HEK293 (cell line): ENCODE results near the gene BCL2L13.

Experiments
- CTCF ChIA-PET: fragments of 350-600 bp; formaldehyde crosslinking; extraction: SDS; loops from one replicate; lab custom pipeline; 2021; ENCODE audit warnings: antibody characterized with exemption; lab: Yijun Ruan, JAX
- POLR2A ChIA-PET: fragments of 300-600 bp; formaldehyde crosslinking; extraction: SDS; loops from one replicate; lab custom pipeline; 2020; ENCODE audit warnings: antibody characterized with exemption, inconsistent platforms; lab: Yijun Ruan, JAX
- H3K27ac ChIP-seq: fragments of 200-500 bp; sonication (Bioruptor generic); 2 replicates; pipeline ENCODE4 v1.5.1; 2014; ENCODE audit warnings: low read depth, low read length, control low read depth, inconsistent platforms; ENCODE audit errors: extremely low read depth
- H3K36me3 ChIP-seq, 2 experiments: fragments of 200-500 bp in 1 of 2; sonication (Bioruptor generic) in 1 of 2; 1 replicate in 1 of 2; 2 replicates in 1 of 2; pipeline ENCODE4 v1.5.1; 2014 to 2017; ENCODE audit warnings: inconsistent platforms in 2 of 2, low read length in 2 of 2; ENCODE audit not compliant: control insufficient read depth in 2 of 2, insufficient read depth in 1 of 2
- H3K4me1 ChIP-seq: fragments of 200-500 bp; sonication (Bioruptor generic); 2 replicates; pipeline ENCODE4 v1.5.1; 2014; ENCODE audit warnings: mild to moderate bottlenecking, low read length, inconsistent platforms; ENCODE audit not compliant: control insufficient read depth, insufficient read depth
- H3K4me3 ChIP-seq: 2 replicates; pipeline ENCODE4 v1.5.1; 2011; ENCODE audit warnings: low read depth, mild to moderate bottlenecking, control low read depth, low read length, moderate library complexity
- H3K9me3 ChIP-seq: fragments of 200-500 bp; sonication (Bioruptor generic); 2 replicates; pipeline ENCODE4 v1.5.1; 2014; ENCODE audit warnings: low read depth, low read length, inconsistent platforms; ENCODE audit not compliant: control insufficient read depth, insufficient read depth
- ELK4 ChIP-seq: IDR thresholded peaks from 2 replicates; pipeline ENCODE4 v1.6.1; 2011; ENCODE audit warnings: mild to moderate bottlenecking, low read depth, low read length, borderline replicate concordance
- TCF7L2 ChIP-seq: IDR thresholded peaks from 2 replicates; pipeline ENCODE4 v1.6.1; 2011; ENCODE audit warnings: low read depth, mild to moderate bottlenecking, inconsistent platforms, low read length, moderate library complexity, borderline replicate concordance
- ZBTB8A ChIP-seq: fragments of 450-650 bp; formaldehyde crosslinking; IDR thresholded peaks from 2 replicates; pipeline ENCODE4 v1.5.1; 2016; ENCODE audit warnings: missing biosample characterization, missing genetic modification characterization
- ZEB2 ChIP-seq: fragments of 450-650 bp; formaldehyde crosslinking; IDR thresholded peaks from 2 replicates; pipeline ENCODE4 v1.5.1; 2016; ENCODE audit warnings: missing biosample characterization, missing genetic modification characterization
- ZFP37 ChIP-seq: fragments of 450-650 bp; formaldehyde crosslinking; IDR thresholded peaks from 2 replicates; pipeline ENCODE4 v1.5.1; 2016; ENCODE audit warnings: missing biosample characterization, missing genetic modification characterization
- ZNF114 ChIP-seq: fragments of 450-650 bp; formaldehyde crosslinking; IDR thresholded peaks from 2 replicates; pipeline ENCODE4 v1.5.0; 2017; ENCODE audit warnings: missing biosample characterization, missing genetic modification characterization
- ZNF221 ChIP-seq: fragments of 450-650 bp; formaldehyde crosslinking; IDR thresholded peaks from 2 replicates; pipeline ENCODE4 v1.5.1; 2017; ENCODE audit warnings: missing biosample characterization, missing genetic modification characterization, borderline replicate concordance
- ZNF311 ChIP-seq: fragments of 450-650 bp; formaldehyde crosslinking; IDR thresholded peaks from 2 replicates; pipeline ENCODE4 v1.5.1; 2017; ENCODE audit warnings: missing biosample characterization, missing genetic modification characterization, borderline replicate concordance
- ZNF488 ChIP-seq: fragments of 450-650 bp; formaldehyde crosslinking; IDR thresholded peaks from 2 replicates; pipeline ENCODE4 v1.5.1; 2016; ENCODE audit warnings: missing biosample characterization, missing genetic modification characterization
- ZNF548 ChIP-seq: fragments of 450-650 bp; formaldehyde crosslinking; IDR thresholded peaks from 2 replicates; pipeline ENCODE4 v1.5.1; 2016; ENCODE audit warnings: missing biosample characterization, missing genetic modification characterization
- ZNF585B ChIP-seq: fragments of 450-650 bp; formaldehyde crosslinking; IDR thresholded peaks from 2 replicates; pipeline ENCODE4 v1.5.1; 2016; ENCODE audit warnings: missing biosample characterization, missing genetic modification characterization
- ZNF639 ChIP-seq: fragments of 450-650 bp; formaldehyde crosslinking; IDR thresholded peaks from 2 replicates; pipeline ENCODE4 v1.5.1; 2016; ENCODE audit warnings: missing biosample characterization, missing genetic modification characterization
- ZNF776 ChIP-seq: fragments of 450-650 bp; formaldehyde crosslinking; IDR thresholded peaks from 2 replicates; pipeline ENCODE4 v1.5.0; 2017; ENCODE audit warnings: missing biosample characterization, missing genetic modification characterization, borderline replicate concordance
- ZNF837 ChIP-seq: fragments of 450-650 bp; formaldehyde crosslinking; IDR thresholded peaks from 2 replicates; pipeline ENCODE4 v1.5.1; 2016; ENCODE audit warnings: missing biosample characterization, missing genetic modification characterization
- TF ChIP-seq, protein P1 (sequence below): fragments of 450-650 bp; formaldehyde crosslinking; IDR thresholded peaks from 2 replicates; pipeline ENCODE4 v1.5.1; 2016; ENCODE audit warnings: missing biosample characterization, missing genetic modification characterization
- TF ChIP-seq, protein P2 (sequence below): fragments of 450-650 bp; formaldehyde crosslinking; IDR thresholded peaks from 2 replicates; pipeline ENCODE4 v1.5.1; 2016; ENCODE audit warnings: missing biosample characterization, missing genetic modification characterization

BCL2L13 gene

DNA sequence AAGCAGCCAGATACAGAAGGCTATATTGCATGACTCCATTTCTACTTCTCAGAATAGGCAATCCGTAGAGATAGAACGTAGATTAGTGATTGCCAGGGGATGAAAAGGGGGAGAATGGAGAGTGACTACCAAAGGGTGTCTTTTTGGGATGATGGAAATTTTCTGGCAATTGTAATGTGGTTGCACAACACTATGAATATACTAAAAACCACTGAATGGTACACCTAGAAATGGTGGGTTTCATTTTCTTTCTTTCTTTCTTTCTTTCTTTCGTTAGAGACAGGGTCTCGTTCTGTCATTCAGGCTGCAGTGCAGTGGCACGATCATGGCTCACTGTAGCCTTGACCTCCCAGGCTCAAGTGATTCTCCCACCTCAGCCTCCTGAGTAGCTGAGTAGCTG is 81.4 kb downstream of the BCL2L13 start (continued):
- no peak for TF ChIP-seq ZNF639 (tag by site-specific recombination)
- no peak for TF ChIP-seq ZNF548 (tag by site-specific recombination)
- TF ChIP-seq, protein P1, sequence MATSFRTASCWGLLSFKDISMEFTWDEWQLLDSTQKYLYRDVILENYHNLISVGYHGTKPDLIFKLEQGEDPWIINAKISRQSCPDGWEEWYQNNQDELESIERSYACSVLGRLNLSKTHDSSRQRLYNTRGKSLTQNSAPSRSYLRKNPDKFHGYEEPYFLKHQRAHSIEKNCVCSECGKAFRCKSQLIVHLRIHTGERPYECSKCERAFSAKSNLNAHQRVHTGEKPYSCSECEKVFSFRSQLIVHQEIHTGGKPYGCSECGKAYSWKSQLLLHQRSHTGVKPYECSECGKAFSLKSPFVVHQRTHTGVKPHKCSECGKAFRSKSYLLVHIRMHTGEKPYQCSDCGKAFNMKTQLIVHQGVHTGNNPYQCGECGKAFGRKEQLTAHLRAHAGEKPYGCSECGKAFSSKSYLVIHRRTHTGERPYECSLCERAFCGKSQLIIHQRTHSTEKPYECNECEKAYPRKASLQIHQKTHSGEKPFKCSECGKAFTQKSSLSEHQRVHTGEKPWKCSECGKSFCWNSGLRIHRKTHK = no peak

DNA sequence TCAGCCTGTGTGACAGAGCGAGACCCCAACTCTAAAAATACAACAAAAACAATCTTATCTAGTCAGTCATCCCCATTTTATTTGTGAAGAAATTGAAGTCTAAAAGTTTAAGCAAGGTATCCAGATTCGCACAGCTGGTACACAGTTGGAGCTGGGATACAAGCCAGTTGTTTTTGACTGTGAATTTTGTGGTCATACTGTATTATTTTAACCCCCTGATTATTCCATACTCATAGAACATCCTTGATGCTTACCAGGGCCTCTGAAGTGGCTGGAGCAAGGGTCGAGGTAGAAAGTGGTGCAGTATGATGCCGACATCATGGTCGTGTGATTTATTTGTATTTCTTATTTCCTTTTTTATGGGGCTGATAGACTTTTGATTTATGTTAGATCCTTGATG is 85.7 kb downstream of the BCL2L13 start:
- CTCF ChIA-PET = no interaction called here
- POLR2A ChIA-PET = no interaction called here
- Histone ChIP-seq H3K9me3 (no peaks in the 10 kb centered on the region), H3K4me3 (no peak overlapping the region), H3K4me1 (0 out of 2 replicates have a peak, but pooled peaks cover 4% of the 10 kb centered on the region), H3K36me3 (peaks cover 0 to 25% of the 10 kb centered on the region in 2 experiments; a peak in 2 of 3 replicates), H3K27ac (no peak overlapping the region)
- TF ChIP-seq ZFP37 (tag by site-specific recombination) (no peak), ZNF837 (tag by site-specific recombination) (no peak), ZNF776 (tag by site-specific recombination) (no peak), ELK4 (no peak), ZNF114 (tag by site-specific recombination) (no peak), ZEB2 (tag by site-specific recombination) (no peak), ZBTB8A (tag by site-specific recombination) (no peak), ZNF221 (tag by site-specific recombination) (no peak), ZNF311 (tag by site-specific recombination) (no peak), ZNF488 (no peak), TCF7L2 (no peak), ZNF585B (tag by site-specific recombination) (no peak)
- TF ChIP-seq, protein P1 = no peak
- TF ChIP-seq, protein P2, sequence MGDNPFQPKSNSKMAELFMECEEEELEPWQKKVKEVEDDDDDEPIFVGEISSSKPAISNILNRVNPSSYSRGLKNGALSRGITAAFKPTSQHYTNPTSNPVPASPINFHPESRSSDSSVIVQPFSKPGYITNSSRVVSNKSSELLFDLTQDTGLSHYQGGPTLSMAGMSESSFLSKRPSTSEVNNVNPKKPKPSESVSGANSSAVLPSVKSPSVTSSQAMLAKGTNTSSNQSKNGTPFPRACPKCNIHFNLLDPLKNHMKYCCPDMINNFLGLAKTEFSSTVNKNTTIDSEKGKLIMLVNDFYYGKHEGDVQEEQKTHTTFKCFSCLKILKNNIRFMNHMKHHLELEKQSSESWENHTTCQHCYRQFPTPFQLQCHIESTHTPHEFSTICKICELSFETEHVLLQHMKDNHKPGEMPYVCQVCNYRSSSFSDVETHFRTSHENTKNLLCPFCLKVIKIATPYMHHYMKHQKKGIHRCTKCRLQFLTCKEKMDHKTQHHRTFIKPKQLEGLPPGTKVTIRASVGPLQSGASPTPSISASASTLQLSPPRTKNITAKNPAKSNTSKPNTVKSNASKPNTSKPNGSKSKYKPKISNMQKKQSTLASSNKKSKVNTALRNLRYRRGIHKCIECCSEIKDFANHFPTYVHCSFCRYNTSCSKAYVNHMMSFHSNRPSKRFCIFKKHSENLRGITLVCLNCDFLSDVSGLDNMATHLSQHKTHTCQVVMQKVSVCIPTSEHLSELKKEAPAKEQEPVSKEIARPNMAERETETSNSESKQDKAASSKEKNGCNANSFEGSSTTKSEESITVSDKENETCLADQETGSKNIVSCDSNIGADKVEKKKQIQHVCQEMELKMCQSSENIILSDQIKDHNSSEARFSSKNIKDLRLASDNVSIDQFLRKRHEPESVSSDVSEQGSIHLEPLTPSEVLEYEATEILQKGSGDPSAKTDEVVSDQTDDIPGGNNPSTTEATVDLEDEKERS = no peak
